T-helper 9 cell (primary cell): ENCODE results near the gene PRDM11.

Source experiments
- DNase-seq: peaks from one replicate; pipeline ENCODE4 v3.0.0-alpha.2; 2020

The PRDM11 gene

GRCh38 chr11:45267652-45268299, 121.3 kb downstream of the PRDM11 start:
- DNase-seq: no peak

DNA sequence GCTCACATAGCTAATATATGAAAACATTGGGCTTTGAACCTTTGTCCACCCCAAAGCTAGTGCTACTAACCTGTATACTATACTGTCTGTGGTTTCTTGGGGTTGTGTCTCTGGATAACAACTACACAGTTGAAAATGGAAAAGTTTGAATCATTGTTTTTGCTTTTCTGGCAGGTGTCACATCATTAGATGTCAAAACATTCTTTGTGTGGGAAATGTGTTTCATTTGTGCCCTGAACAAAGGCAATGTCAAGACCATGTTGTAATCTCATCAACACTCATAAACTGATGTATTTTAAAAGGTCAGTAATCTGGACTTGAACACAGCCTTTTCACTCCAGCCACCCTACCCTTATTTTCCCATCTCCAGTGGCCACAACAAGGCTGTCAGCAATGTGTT, 123.2 kb downstream of the PRDM11 start:
- DNase-seq: no peak

- no peak for DNase-seq
These were observed 124.7 kb downstream of the PRDM11 start for GRCh38 chr11:45270946-45271716.

DNA sequence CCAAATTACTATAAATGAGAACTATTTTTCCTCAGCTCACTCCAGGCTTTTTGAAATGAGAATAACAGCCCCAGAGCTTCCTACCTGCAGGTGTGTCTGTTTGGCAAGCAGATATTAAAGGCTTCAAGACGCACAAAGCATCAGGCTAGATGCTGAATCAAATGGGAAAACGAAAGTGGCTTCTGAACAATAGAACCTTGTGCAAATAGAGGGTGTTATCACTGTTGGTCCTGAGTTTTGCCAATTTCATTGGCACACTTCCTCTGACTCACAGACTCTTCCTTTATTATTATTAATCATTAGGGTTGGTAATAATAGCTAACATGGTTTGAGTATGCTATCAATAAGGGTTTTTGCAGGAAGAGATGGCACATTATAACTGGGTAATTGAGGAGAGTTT, 126.3 kb downstream of the PRDM11 start:
- no peak for DNase-seq

GRCh38 chr11:45273509-45273908, 127.1 kb downstream of the PRDM11 start:
- DNase-seq: no peak

DNA sequence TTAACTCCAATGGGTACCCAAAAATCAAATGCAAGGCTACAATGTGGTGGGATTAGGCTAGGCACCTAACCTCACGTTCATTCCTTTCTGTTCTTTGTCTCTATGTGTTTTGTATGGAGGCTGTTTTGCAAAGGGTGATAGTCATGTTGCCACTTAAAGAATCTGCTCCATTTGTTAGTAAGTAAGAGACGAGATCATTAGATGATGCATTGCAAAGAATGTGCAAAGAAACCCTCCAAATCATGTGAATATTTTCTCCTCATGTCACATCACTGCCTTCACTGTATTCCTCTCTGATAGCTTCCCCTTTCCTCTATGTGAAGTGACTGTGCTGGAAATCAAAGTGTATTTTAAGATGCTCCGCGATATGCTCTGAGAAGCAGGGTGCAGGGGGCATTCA, 127.8 kb downstream of the PRDM11 start:
- DNase-seq: no peak

GRCh38 chr11:45275828-45276227, 129.4 kb downstream of the PRDM11 start:
- no peak for DNase-seq

GRCh38 chr11:45278714-45279113, 132.3 kb downstream of the PRDM11 start:
- DNase-seq: no peak

DNA sequence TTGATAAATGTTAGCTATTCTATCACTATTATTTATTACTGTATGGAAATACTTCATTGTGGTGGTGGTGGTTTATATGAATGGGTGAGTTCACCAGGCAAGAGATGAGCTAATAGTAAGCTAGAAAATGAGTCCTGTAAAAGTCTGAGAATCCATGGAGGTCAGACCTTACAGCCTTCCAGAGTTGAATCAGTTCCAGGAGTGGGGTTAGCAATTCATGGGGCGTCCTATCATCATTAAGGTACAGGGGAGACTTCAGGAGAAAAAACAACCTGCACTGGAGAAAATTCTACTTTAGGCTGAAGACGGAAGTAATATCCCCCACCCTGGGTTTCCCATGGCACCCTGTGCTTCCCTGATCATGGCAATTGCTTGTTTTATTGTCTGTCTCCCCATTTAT, 133.2 kb downstream of the PRDM11 start:
- DNase-seq: no peak

DNA sequence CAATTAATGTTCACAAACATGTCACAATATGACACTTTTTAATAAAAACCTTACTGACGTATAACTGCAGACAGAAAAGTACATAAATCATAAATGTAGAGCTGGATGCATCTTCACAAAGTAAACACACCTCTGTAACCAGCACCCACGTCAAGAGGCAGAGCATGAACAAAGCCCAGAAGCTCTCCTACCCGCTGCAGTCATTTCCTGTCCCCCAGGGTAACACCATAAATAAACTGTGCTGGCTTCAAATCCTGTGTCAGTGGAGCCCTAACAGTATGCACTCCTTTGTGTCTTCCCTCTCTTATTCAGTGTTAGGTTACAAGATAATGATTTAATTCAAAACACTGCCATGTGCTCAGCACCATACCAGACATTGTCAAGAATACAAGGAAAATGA, 134.0 kb downstream of the PRDM11 start:
- no peak for DNase-seq

- DNase-seq: no peak
These were observed 135.6 kb downstream of the PRDM11 start for GRCh38 chr11:45282081-45282480.
